HepG2 (cell line): ENCODE results near the gene CEP55. TPM values are rescaled to one million over a fixed set of nuclear protein-coding genes. Genes with fewer than 3 reads are reported as not detected.

ENCODE experiments used
- ASH2L ChIP-seq: fragments of 300-600, 200-600 bp; sonication (generic); IDR thresholded peaks from 2 replicates; pipeline ENCODE4 v1.7.0; 2017; ENCODE audit warnings: low read depth, mild to moderate bottlenecking, moderate library complexity, mixed read lengths, low read length; ENCODE audit not compliant: insufficient read length
- ETV5 ChIP-seq: IDR thresholded peaks from 2 replicates; pipeline ENCODE4 v1.6.1; 2018; ENCODE audit warnings: missing biosample characterization, missing genetic modification reagents, inconsistent platforms, borderline replicate concordance
- HNRNPLL ChIP-seq: fragments of 200-400 bp; formaldehyde crosslinking; IDR thresholded peaks from 2 replicates; pipeline ENCODE4 v1.6.1; 2017; ENCODE audit warnings: mild to moderate bottlenecking, low read depth, low read length; ENCODE audit not compliant: poor library complexity, severe bottlenecking
- ISX ChIP-seq: sonication (generic); formaldehyde crosslinking; conservative IDR thresholded peaks from 2 replicates; pipeline ENCODE4 v1.5.0; 2020; ENCODE audit warnings: missing genetic modification reagents
- MED13 ChIP-seq: sonication (generic); formaldehyde crosslinking; IDR thresholded peaks from 2 replicates; pipeline ENCODE4 v1.5.0; 2020; ENCODE audit warnings: missing genetic modification reagents
- NAIF1 ChIP-seq: sonication (generic); formaldehyde crosslinking; IDR thresholded peaks from 2 replicates; pipeline ENCODE4 v1.5.0; 2020; ENCODE audit warnings: mild to moderate bottlenecking, missing genetic modification reagents, borderline replicate concordance
- NONO ChIP-seq, 2 experiments: fragments of 450-650 bp in 1 of 2; sonication (generic) in 1 of 2; formaldehyde crosslinking in 1 of 2; IDR thresholded peaks in 1 of 2; conservative IDR thresholded peaks in 1 of 2; 2 replicates each; pipeline versions ENCODE4 v1.6.1 to v1.8.0; 2017 to 2022; ENCODE audit warnings: mild to moderate bottlenecking in 1 of 2, missing genetic modification reagents in 1 of 2, moderate library complexity in 1 of 2
- RBAK ChIP-seq: sonication (generic); formaldehyde crosslinking; IDR thresholded peaks from 2 replicates; pipeline ENCODE4 v1.5.1; 2020; ENCODE audit warnings: mild to moderate bottlenecking, missing genetic modification reagents
- SNAPC2 ChIP-seq: sonication (generic); formaldehyde crosslinking; IDR thresholded peaks from 2 replicates; pipeline ENCODE4 v1.8.1; 2022; ENCODE audit warnings: mild to moderate bottlenecking, missing genetic modification reagents
- SOX6 ChIP-seq, 2 experiments: fragments of 450-650 bp in 1 of 2; sonication (generic) in 1 of 2; formaldehyde crosslinking in 1 of 2; IDR thresholded peaks; 2 replicates each; pipeline versions ENCODE4 v1.4.0 to v1.6.1; 2017 to 2020; ENCODE audit warnings: antibody characterized with exemption in 1 of 2, mild to moderate bottlenecking in 1 of 2, missing genetic modification reagents in 1 of 2
- TAF1 ChIP-seq: sonication (generic); formaldehyde crosslinking; IDR thresholded peaks from 2 replicates; pipeline ENCODE4 v1.4.0; 2020; ENCODE audit warnings: missing genetic modification reagents
- ZNF143 ChIP-seq: sonication (generic); formaldehyde crosslinking; IDR thresholded peaks from 2 replicates; pipeline ENCODE4 v1.4.0; 2020; ENCODE audit warnings: missing genetic modification reagents
- ZNF382 ChIP-seq: sonication (generic); formaldehyde crosslinking; IDR thresholded peaks from 2 replicates; pipeline ENCODE4 v1.5.0; 2020; ENCODE audit warnings: missing genetic modification reagents, mild to moderate bottlenecking, borderline replicate concordance
- ZNF670 ChIP-seq: sonication (generic); formaldehyde crosslinking; IDR thresholded peaks from 2 replicates; pipeline ENCODE4 v1.8.0; 2022; ENCODE audit warnings: mild to moderate bottlenecking, missing genetic modification reagents, borderline replicate concordance
- polyA plus RNA-seq, 8 experiments: library from polyadenylated mRNA; depleted of rRNA in 3 of 8; stranded (reverse) in 7 of 8; unstranded in 1 of 8; fragments of >200 nt; fragmentation: Illumina TruSeq in 4 of 8; extraction: Trizol in 4 of 8; gene quantifications; 2 replicates each; pipeline versions ENCODE4 v1.2.1 to v1.2.3, GENCODE V29; 2011 to 2016; ENCODE audit warnings: low read depth in 4 of 8, missing spikeins in 1 of 8, mixed read lengths in 1 of 8; ENCODE audit not compliant: insufficient read depth in 1 of 8
- total RNA-seq, 5 experiments: library from RNA; depleted of rRNA; stranded (reverse); fragments of >200 nt; fragmentation: Illumina TruSeq; extraction: Trizol; gene quantifications; 2 replicates each; pipeline ENCODE4 v1.2.3, GENCODE V29; 2016; ENCODE audit warnings: low read depth in 1 of 5
- TF ChIP-seq, protein P1 (sequence below): sonication (generic); formaldehyde crosslinking; IDR thresholded peaks from 2 replicates; pipeline ENCODE4 v1.4.0; 2020; ENCODE audit warnings: missing genetic modification reagents
- TF ChIP-seq, protein P2 (sequence below): IDR thresholded peaks from 2 replicates; pipeline ENCODE4 v1.6.1; 2016; ENCODE audit warnings: low read depth
- TF ChIP-seq, protein P3 (sequence below): sonication (generic); formaldehyde crosslinking; IDR thresholded peaks from 2 replicates; pipeline ENCODE4 v1.8.0; 2022; ENCODE audit warnings: missing genetic modification reagents, mild to moderate bottlenecking, inconsistent platforms, borderline replicate concordance
- TF ChIP-seq, protein P4 (sequence below): sonication (generic); formaldehyde crosslinking; IDR thresholded peaks from 2 replicates; pipeline ENCODE4 v1.5.0; 2020; ENCODE audit warnings: mild to moderate bottlenecking, missing genetic modification reagents, borderline replicate concordance
- TF ChIP-seq, protein P5 (sequence below): sonication (generic); formaldehyde crosslinking; IDR thresholded peaks from 2 replicates; pipeline ENCODE4 v1.5.0; 2020; ENCODE audit warnings: missing genetic modification reagents

CEP55 gene
- total and polyA plus RNA-seq, 2 of the 13 experiments (the other 11 are each of a cell fraction or from before 2014, with no cell fraction given) = 6.5 to 17.1 TPM

- TF ChIP-seq, protein P1, sequence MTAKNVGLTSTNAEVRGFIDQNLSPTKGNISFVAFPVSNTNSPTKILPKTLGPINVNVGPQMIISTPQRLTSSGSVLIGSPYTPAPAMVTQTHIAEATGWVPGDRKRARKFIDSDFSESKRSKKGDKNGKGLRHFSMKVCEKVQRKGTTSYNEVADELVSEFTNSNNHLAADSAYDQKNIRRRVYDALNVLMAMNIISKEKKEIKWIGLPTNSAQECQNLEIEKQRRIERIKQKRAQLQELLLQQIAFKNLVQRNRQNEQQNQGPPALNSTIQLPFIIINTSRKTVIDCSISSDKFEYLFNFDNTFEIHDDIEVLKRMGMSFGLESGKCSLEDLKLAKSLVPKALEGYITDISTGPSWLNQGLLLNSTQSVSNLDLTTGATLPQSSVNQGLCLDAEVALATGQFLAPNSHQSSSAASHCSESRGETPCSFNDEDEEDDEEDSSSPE (CRISPR knock-in tag) = peak; percentile 100
- TF ChIP-seq ZNF143 (CRISPR knock-in tag) (no peak), NONO (IDR thresholded peaks at IDR 0.05) (no peak), NONO (CRISPR knock-in tag; conservative IDR thresholded peaks at IDR 0.05) (peak; percentile 87), ASH2L (peak; percentile 46), MED13 (CRISPR knock-in tag) (peak; percentile 40; the same call in 1 of the 2 replicates), ZNF670 (CRISPR knock-in tag) (no peak), SOX6 (IDR thresholded peaks at IDR 0.05) (no peak), SOX6 (CRISPR knock-in tag; IDR thresholded peaks at IDR 0.05) (peak; percentile 20; the same call in 1 of the 2 replicates), ETV5 (CRISPR knock-in tag) (peak; percentile 77), ZNF382 (CRISPR knock-in tag) (no peak), RBAK (no peak), ISX (CRISPR knock-in tag) (0 out of 2 replicates have a peak, but pooled peaks have one; percentile 50), HNRNPLL (peak; percentile 74), SNAPC2 (CRISPR knock-in tag) (0 out of 2 replicates have a peak, but pooled peaks have one; percentile 59), NAIF1 (CRISPR knock-in tag) (no peak), TAF1 (CRISPR knock-in tag) (peak; percentile 72)
- TF ChIP-seq, protein P2, sequence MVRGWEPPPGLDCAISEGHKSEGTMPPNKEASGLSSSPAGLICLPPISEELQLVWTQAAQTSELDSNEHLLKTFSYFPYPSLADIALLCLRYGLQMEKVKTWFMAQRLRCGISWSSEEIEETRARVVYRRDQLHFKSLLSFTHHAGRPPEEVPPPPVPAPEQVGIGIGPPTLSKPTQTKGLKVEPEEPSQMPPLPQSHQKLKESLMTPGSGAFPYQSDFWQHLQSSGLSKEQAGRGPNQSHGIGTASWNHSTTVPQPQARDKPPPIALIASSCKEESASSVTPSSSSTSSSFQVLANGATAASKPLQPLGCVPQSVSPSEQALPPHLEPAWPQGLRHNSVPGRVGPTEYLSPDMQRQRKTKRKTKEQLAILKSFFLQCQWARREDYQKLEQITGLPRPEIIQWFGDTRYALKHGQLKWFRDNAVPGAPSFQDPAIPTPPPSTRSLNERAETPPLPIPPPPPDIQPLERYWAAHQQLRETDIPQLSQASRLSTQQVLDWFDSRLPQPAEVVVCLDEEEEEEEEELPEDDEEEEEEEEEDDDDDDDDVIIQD = 0 out of 2 replicates have a peak, but pooled peaks have one; percentile 24
- TF ChIP-seq, protein P3, sequence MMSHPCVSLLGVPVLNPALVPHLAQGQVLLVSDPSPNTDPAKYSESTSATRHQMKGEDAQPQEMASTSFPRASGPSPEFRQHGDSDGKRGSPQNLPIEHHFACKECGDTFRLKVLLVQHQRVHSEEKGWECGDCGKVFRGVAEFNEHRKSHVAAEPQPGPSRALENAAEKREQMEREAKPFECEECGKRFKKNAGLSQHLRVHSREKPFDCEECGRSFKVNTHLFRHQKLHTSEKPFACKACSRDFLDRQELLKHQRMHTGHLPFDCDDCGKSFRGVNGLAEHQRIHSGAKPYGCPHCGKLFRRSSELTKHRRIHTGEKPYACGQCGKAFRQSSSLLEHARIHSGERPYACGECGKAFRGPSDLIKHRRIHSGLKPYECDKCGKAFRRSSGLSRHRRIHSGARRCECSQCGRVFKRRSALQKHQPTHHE = no peak
- TF ChIP-seq, protein P4, sequence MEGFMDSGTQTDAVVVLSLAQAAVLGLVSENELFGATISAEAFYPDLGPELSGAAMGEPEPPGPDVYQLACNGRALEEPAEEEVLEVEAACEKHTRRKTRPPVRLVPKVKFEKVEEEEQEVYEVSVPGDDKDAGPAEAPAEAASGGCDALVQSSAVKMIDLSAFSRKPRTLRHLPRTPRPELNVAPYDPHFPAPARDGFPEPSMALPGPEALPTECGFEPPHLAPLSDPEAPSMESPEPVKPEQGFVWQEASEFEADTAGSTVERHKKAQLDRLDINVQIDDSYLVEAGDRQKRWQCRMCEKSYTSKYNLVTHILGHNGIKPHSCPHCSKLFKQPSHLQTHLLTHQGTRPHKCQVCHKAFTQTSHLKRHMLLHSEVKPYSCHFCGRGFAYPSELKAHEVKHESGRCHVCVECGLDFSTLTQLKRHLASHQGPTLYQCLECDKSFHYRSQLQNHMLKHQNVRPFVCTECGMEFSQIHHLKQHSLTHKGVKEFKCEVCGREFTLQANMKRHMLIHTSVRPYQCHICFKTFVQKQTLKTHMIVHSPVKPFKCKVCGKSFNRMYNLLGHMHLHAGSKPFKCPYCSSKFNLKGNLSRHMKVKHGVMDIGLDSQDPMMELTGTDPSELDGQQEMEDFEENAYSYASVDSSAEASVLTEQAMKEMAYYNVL (CRISPR knock-in tag) = no peak
- TF ChIP-seq, protein P5, sequence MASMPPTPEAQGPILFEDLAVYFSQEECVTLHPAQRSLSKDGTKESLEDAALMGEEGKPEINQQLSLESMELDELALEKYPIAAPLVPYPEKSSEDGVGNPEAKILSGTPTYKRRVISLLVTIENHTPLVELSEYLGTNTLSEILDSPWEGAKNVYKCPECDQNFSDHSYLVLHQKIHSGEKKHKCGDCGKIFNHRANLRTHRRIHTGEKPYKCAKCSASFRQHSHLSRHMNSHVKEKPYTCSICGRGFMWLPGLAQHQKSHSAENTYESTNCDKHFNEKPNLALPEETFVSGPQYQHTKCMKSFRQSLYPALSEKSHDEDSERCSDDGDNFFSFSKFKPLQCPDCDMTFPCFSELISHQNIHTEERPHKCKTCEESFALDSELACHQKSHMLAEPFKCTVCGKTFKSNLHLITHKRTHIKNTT (CRISPR knock-in tag) = no peak
Observed at GRCh38 chr10:93496322-93497041, at the start of gene CEP55 (continued).
